Glomerular visceral epithelial cell (primary cell): ENCODE measurements around the gene CNOT4.
"Not testable (repeated sequence)": the region's sequence is repeated elsewhere in the genome, so short reads cannot be mapped to it uniquely, and the experiment has no call there.

Experiments used
- DNase-seq: peaks from one replicate; pipeline ENCODE4 v3.0.0-alpha.2; 2016; ENCODE audit errors: extremely low spot score

Gene CNOT4

DNA sequence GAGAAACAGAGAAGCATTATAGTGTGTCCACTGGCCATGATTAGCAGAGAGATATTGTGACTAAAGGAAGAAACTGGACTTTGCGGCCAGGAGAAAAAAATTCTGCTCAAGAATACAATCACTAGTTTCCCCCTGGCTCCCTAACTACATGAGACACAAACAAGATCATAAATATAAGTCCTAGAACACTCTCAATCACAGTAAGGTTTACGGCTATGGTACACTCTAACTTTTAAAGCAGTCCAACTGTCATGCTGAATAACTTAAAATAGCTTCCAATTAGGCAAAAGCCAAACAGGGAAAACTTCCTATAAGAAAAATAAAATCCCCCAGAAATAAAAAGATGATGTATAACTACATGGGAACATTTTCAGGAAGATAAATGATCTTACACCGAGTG lies 144.2 kb downstream of the CNOT4 start:
- DNase-seq, result no peak

GRCh38 chr7:135364206-135364605 lies 145.7 kb downstream of the CNOT4 start:
- no peak for DNase-seq

GRCh38 chr7:135362871-135363270 lies 147.0 kb downstream of the CNOT4 start:
- no peak for DNase-seq

DNA sequence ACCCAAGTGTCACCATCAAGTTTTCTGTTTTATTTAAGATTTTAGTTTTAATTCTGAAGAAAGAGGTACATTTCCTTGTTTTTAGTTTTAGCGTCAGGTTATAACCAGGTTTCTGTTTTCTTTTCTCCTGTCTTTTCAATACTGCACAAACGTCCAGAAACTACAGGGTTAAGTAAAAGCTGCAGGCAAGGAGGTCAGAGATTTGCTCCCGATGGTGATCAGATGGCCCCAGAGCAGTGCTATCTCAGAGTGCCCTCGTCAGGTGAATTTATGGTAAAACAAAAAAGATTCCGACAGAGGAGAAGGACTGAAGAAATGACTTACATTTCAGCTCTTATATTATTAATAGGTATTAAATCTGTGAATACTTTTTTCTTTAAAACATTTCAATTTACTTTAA lies 148.1 kb downstream of the CNOT4 start:
- DNase-seq, result no peak

DNA sequence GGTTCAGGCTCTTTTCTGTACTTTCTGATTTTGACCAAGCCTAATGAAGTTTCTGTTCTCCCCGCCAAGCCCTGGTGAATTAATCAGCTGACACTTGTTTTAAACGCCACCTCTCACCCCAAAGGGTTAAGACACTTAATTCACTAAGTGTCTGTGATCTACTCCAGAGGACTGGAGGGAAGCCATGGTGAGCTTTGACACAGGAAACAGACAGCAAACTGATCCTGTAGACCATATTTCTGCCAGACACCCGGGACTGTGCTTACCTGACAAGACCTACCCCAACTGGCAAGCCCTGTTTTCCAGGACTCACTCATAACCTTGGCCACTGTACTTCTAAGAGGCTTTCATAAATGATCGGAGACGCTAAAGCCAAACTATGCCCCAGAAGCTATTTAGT lies 150.3 kb downstream of the CNOT4 start:
- no peak for DNase-seq

GRCh38 chr7:135355377-135356048 lies 154.4 kb downstream of the CNOT4 start:
- DNase-seq, result no peak

- no peak for DNase-seq
Observed at GRCh38 chr7:135353832-135354231, 156.1 kb downstream of the CNOT4 start.

DNA sequence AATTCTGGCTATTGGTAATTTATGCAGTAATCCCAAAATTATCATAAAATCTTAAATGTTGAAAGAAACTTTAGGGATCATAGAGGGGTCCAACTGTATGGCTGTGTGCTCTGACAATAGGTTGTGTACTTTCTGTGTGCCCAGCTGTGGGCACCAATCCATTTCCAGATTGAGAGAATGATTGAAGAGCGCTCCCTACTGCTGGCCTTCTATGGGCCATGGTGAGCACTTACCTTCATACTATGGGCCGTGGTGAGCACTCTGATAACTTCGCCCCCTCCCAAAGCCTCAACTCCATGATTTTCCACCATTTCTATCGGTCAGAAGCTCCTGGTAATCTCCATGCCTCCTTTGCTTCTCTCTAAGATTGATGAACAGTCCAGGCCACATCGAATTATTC lies 157.6 kb downstream of the CNOT4 start:
- DNase-seq, result no peak

DNA sequence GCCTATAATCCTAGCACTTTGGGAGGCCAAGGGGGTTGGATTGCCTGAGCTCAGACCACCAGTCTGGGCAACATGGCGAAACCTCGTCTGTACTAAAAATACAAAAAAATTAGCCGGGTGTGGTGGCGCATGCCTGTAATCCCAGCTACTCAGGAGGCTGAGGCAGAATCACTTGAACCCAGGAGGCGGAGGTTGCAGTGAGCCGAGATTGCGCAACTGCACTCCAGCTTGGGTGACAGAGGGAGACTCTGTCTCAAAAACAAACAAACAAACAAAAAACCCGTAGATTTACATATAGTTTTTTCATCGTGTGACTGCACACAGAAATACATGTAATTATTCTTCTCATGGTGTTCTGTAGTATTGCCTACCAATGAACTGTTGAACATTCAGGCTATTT lies 158.8 kb downstream of the CNOT4 start:
- DNase-seq, result not testable (repeated sequence)

DNA sequence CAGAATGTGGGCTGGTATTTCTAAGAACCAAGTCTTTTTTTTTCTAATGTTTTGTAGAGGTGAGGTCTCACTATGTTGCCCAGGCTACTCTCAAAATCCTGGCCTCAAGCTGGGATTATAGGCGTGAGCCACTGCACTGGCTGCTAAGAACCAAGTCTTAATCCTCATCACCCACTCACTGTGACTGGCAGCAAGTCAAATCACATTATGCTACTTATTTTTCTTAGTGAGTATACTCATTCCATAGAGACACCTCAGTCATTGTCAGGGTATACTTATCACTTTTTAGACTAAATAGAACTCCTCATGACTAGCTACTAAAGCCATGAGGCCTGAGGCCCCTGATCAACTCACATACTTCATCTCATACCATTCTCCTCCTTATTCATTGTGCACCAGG lies 160.2 kb downstream of the CNOT4 start:
- DNase-seq, result no peak

DNA sequence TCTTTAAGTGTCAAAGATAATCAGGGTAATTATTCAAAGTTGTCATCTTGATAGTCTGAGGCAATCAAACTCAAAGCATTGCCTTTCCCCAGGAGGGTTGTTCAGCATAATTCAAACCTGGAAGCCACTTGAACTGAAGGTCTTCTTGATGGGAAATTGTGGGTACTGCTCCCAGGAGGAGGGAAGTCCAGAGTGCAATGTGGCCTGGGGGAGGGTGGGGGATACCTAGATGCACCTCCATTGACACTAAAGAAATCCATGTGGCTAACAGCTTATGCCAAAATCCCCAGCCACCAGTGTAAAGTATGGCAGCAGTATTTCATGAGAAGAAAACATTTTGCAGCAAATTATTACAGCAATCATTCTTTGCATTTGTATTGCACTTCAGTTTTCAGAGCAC lies 161.4 kb downstream of the CNOT4 start:
- no peak for DNase-seq

DNA sequence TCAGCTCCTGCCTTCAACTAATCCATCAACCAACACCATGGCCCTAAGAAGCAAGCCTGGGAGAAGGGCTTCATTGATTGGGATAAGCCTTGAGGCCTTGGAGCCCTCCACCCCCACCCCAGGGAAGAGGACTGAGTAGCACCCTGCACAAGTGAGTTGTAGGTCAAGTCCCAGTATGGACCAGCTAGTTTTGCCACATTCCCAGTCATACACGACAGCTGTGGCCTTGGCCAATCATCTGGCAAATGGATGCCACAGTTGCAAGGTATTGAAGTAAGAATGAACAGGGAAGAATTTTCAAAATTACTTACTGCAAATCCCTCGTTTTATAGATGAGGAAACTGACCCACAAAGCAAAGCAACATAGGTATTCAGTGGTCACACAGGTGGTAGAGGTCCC lies 166.5 kb downstream of the CNOT4 start:
- DNase-seq, result no peak

GRCh38 chr7:135342887-135343286 lies 167.0 kb downstream of the CNOT4 start:
- DNase-seq, result no peak

- no peak for DNase-seq
Observed at GRCh38 chr7:135341049-135341448, 168.9 kb downstream of the CNOT4 start.

DNA sequence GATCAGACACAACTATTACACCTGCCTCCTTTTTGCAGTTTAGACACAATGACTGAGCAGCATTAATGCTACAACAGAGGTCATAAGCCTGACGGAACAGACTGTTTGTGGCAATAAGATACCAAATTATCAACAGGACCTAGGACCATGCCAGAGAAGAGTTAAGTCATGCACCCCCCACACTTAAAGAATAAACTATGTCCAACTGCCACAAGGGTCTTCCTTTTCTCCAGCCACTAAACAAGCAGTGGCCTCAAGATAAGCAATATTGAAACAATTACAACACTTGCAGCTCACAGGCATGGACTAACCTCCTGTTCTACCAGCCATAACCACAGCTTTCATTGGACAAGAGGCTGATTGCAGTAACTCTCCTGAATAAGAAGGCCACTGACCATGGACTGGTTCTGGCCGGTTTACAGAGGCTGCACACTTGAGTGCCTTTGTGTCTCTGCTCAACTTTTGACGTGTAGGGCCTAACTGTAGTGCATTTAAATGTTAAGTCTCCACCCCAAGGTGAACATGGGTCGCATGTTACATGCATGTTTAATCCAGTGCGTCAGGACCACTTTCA lies 171.8 kb downstream of the CNOT4 start:
- DNase-seq, result no peak

DNA sequence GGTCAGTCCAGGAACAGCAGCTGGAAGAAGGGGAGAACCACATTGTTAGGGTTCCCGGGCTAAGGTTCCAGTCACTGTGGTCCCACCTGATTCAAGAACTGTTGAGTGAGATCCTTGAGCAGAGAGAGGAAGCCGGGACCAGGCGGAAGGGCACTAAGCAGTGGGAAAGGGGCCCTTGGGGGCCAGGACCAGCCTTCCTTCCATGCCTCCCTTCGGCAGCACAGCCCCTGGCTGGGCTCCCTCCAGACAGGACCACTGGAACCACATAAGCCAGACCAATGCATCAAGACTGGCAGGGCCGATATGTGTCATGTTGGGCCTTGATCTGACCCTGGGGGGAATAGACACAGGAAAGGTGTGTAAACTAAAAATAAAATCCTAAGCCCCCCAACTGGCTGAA lies 172.4 kb downstream of the CNOT4 start:
- no peak for DNase-seq

GRCh38 chr7:135335628-135336139 lies 174.2 kb downstream of the CNOT4 start:
- DNase-seq, result peak; percentile 82

- no peak for DNase-seq
Observed at GRCh38 chr7:135334830-135335543, 174.9 kb downstream of the CNOT4 start.

GRCh38 chr7:135333946-135334345 lies 176.0 kb downstream of the CNOT4 start:
- DNase-seq, result no peak

DNA sequence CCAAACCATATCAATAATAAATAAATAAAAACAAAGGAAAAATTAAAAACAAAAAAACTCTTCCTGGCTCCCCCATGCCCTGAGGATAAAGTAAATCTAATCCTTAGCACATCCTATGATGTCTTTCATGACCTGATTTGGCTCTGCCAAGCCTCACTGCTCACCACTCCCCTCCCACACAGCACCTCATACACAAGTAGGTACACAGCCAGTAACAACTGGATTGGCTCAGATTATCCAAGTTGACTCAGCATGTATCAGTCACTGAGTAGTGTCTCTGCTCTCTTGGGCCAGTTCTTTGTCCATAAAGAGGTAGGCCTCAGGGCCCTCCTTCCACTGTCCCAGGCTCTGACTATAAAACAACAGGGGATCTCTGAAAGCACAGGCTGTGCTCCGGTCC lies 176.7 kb downstream of the CNOT4 start:
- DNase-seq, result peak; percentile 37

DNA sequence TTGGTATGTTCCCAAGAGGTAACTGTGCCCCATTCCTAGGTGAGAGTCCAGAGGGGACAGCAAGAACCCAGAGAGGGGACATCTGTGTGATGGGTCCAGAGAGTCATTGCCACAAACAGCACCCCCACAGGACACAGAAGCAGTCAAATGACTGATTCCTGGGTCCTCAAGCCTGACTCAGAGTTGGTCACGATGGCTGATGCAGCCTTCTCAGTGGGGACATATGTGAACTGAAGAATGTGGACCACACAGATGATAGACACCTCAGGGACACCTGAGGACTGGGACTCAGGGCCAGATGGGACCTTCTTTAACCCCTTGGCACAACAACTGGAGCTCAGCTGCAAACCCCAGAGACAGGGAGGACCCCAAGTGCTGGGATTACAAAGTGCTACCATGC lies 179.8 kb downstream of the CNOT4 start:
- DNase-seq, result no peak

- DNase-seq, result no peak
Observed at GRCh38 chr7:135328526-135328925, 181.4 kb downstream of the CNOT4 start.

DNA sequence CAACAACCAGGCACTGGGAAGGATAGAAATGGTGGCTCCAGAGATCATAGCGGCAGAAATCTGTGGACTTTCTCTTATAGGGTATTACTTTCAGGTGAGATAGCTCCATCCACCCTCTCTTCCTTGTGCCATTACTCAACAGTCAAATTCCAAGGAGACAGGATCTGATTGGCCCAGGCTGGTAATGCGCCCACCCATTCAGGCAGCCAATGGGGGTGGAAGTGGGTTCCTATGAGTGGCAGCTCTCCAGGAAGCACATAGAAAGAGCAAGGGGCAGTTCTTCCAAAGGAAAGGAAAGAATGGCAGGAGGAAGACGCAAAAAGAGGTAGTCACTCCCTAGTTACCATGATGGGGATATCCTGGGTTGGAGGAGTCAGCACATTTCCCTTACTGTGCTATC lies 181.8 kb downstream of the CNOT4 start:
- DNase-seq, result no peak
